Left kidney (tissue), 1 donor: ENCODE data around the gene VPS18. TPM values are rescaled to one million over a fixed set of nuclear protein-coding genes. Genes with fewer than 3 reads are reported as not detected.

Experiments used
- polyA plus RNA-seq: library from polyadenylated mRNA; unstranded; fragments of 120-200 nt; gene quantifications from one replicate; pipeline ENCODE4 v1.2.1, GENCODE V29; 2013; ENCODE audit not compliant: insufficient read length

The VPS18 gene
- polyA plus RNA-seq, 1 donor, result 16.5 TPM

Other genes starting within 250 kb of the VPS18 start
- gene RAD51, start 199.3 kb upstream of the VPS18 start, polyA plus RNA-seq, result 16.9 TPM
- gene RMDN3, start 139.2 kb upstream of the VPS18 start, polyA plus RNA-seq, result 43.1 TPM
- gene GCHFR, start 130.4 kb upstream of the VPS18 start, polyA plus RNA-seq, result 33.2 TPM
- 3.3 TPM for gene C15orf62, start 124.5 kb upstream of the VPS18 start, polyA plus RNA-seq
- gene ZFYVE19, start 87.4 kb upstream of the VPS18 start, polyA plus RNA-seq, result 25.5 TPM
- gene DNAJC17, start 87.0 kb upstream of the VPS18 start, polyA plus RNA-seq, result 41.1 TPM
- 0.62 TPM for gene PPP1R14D, start 65.7 kb upstream of the VPS18 start, polyA plus RNA-seq
- gene SPINT1, start 50.4 kb upstream of the VPS18 start, polyA plus RNA-seq, result 66.7 TPM
- 1.7 TPM for gene RHOV, start 20.2 kb upstream of the VPS18 start, polyA plus RNA-seq
- 5.1 TPM for gene DLL4, start 34.9 kb downstream of the VPS18 start, polyA plus RNA-seq
- gene CHAC1, start 59.0 kb downstream of the VPS18 start, polyA plus RNA-seq, result 2.4 TPM
- gene INO80, start 221.8 kb downstream of the VPS18 start, polyA plus RNA-seq, result 27.6 TPM